Left ventricle myocardium inferior (tissue), 1 donor: ENCODE results near the gene CPT1B. TPM values are rescaled to one million over a fixed set of nuclear protein-coding genes. Genes with fewer than 3 reads are reported as not detected.
A peak's percentile ranks its signal among the peaks of the same experiment; 100 is the strongest.

Experiments used
- DNase-seq: peaks from one replicate; pipeline ENCODE4 v3.0.0-alpha.2; 2020
- H3K27ac ChIP-seq: fragments of 200-600 bp; replicated peaks from 2 replicates; pipeline ENCODE4 v1.8.0; 2021
- H3K27me3 ChIP-seq: fragments of 200-600 bp; 2 replicates; pipeline ENCODE4 v1.8.0; 2021; ENCODE audit warnings: low read depth
- H3K36me3 ChIP-seq: fragments of 200-600 bp; 2 replicates; pipeline ENCODE4 v1.8.0; 2021
- H3K4me1 ChIP-seq: fragments of 200-600 bp; 2 replicates; pipeline ENCODE4 v1.8.0; 2021
- H3K4me3 ChIP-seq: fragments of 200-600 bp; 2 replicates; pipeline ENCODE4 v1.8.0; 2021; ENCODE audit warnings: mild to moderate bottlenecking, moderate library complexity
- H3K9me3 ChIP-seq: fragments of 200-600 bp; replicated peaks from 2 replicates; pipeline ENCODE4 v1.8.0; 2021
- CTCF ChIP-seq: fragments of 200-600 bp; IDR thresholded peaks from 2 replicates; pipeline ENCODE4 v1.8.0; 2021; ENCODE audit warnings: antibody characterized with exemption, mild to moderate bottlenecking, borderline replicate concordance
- intact Hi-C: fragments of 100-400 bp; cut with micrococcal nuclease; formaldehyde crosslinking; loops from one replicate; pipeline ENCODE4 v1.11.0; 2022
- total RNA-seq: library from RNA; stranded (reverse); fragmentation: NEBNext Ultra II Directional; extraction: Animal tissue kit (Norgen Biotek cat#: 25700); gene quantifications from one replicate; pipeline ENCODE4 v1.2.1, GENCODE V29; 2021
- donor health status: DM: no; HTN: yes; CAD: no; lungs with severe emphysema.

The CPT1B gene
- total RNA-seq, 1 donor from 2014 or later: 394 TPM

GRCh38 chr22:50581031-50581949 lies 3.1 kb upstream of the CPT1B start:
- peak overlapping the region; percentile 99 for H3K27ac ChIP-seq
- DNase-seq: no peak
- no peaks in the 10 kb centered on the region for H3K9me3 ChIP-seq
- no peak for TF ChIP-seq CTCF
- intact Hi-C loops: no loop called here
- H3K36me3 ChIP-seq: peaks cover 12% of the 10 kb centered on the region
- no peaks in the 10 kb centered on the region for H3K27me3 ChIP-seq
- H3K4me3 ChIP-seq: peak overlapping the region; percentile 83
- peaks cover 67% of the 10 kb centered on the region for H3K4me1 ChIP-seq

- Histone ChIP-seq H3K4me1 (peaks cover 80% of the 10 kb centered on the region), H3K36me3 (peaks cover 27% of the 10 kb centered on the region), H3K27ac (peak overlapping the region; percentile 99), H3K27me3 (no peaks in the 10 kb centered on the region), H3K4me3 (no peak overlapping the region), H3K9me3 (no peaks in the 10 kb centered on the region)
- TF ChIP-seq CTCF: no peak
- no peak for DNase-seq
- intact Hi-C loops: no loop called here
Observed at GRCh38 chr22:50579752-50580151, 1.5 kb upstream of the CPT1B start.

GRCh38 chr22:50578776-50579310 lies 616 bp upstream of the CPT1B start:
- Histone ChIP-seq H3K27me3 (no peaks in the 10 kb centered on the region), H3K27ac (peak overlapping the region; percentile 99), H3K4me1 (peaks cover 87% of the 10 kb centered on the region), H3K4me3 (peak overlapping the region; percentile 73), H3K36me3 (peaks cover 34% of the 10 kb centered on the region), H3K9me3 (no peaks in the 10 kb centered on the region)
- no peak for TF ChIP-seq CTCF
- DNase-seq: no peak
- intact Hi-C loops: no loop called here

- Histone ChIP-seq H3K9me3 (no peaks in the 10 kb centered on the region), H3K36me3 (peaks cover 46% of the 10 kb centered on the region), H3K4me1 (peaks cover 85% of the 10 kb centered on the region), H3K27ac (peak overlapping the region; percentile 99), H3K27me3 (no peaks in the 10 kb centered on the region), H3K4me3 (peak overlapping the region; percentile 73)
- no peak for DNase-seq
- intact Hi-C loops: no loop called here
- TF ChIP-seq CTCF: no peak
Observed at GRCh38 chr22:50577697-50577986, 585 bp downstream of the CPT1B start.

- no peak for TF ChIP-seq CTCF
- Histone ChIP-seq H3K36me3 (peaks cover 52% of the 10 kb centered on the region), H3K4me3 (peak overlapping the region; percentile 73), H3K4me1 (peaks cover 85% of the 10 kb centered on the region), H3K9me3 (no peaks in the 10 kb centered on the region), H3K27me3 (no peaks in the 10 kb centered on the region), H3K27ac (peak overlapping the region; percentile 99)
- intact Hi-C loops: no loop called here
- DNase-seq: no peak
Observed at GRCh38 chr22:50576806-50577696, 1.2 kb downstream of the CPT1B start.
